Skeletal muscle satellite cell (primary cell): ENCODE results near the gene COP1.

ENCODE experiments used
- H3K27me3 ChIP-seq: 2 replicates; pipeline ENCODE4 v1.7.0; 2013; ENCODE audit warnings: low read length; ENCODE audit not compliant: control insufficient read depth, insufficient read depth
- H3K36me3 ChIP-seq: 2 replicates; pipeline ENCODE4 v1.7.0; 2013; ENCODE audit warnings: mild to moderate bottlenecking, control low read depth, low read length; ENCODE audit not compliant: insufficient read depth
- H3K4me1 ChIP-seq: 2 replicates; pipeline ENCODE4 v1.7.0; 2013; ENCODE audit warnings: low read length; ENCODE audit not compliant: control insufficient read depth, insufficient read depth
- H3K4me2 ChIP-seq: 2 replicates; pipeline ENCODE4 v1.7.0; 2013; ENCODE audit warnings: mild to moderate bottlenecking, low read length
- H3K4me3 ChIP-seq: 2 replicates; pipeline ENCODE4 v1.7.0; 2013; ENCODE audit warnings: low read length
- H3K9ac ChIP-seq: 2 replicates; pipeline ENCODE4 v1.7.0; 2013; ENCODE audit warnings: mild to moderate bottlenecking, low read depth, low read length, moderate library complexity
- H3K9me3 ChIP-seq: replicated peaks from 2 replicates; pipeline ENCODE4 v1.7.0; 2013; ENCODE audit warnings: mild to moderate bottlenecking, control low read depth, low read length

COP1 gene

DNA sequence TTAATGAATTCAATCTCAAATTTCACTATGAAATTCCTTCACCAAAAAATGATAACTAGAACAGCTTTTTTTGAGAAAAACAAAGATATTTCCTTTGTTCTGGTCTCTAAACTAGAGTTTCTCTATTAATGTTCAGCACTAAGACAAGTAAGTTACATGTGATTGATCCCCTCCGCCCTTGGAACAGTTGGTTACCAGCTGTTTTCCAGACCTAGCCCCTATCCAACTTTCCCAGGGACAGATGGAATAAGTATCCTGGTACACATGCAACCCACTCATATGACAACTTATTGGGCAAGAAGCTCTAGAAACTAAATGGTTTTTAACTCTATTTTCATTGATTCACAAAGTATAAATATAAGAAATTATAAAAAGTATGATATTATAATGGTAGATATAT is 140.4 kb downstream of the COP1 start:
- Histone ChIP-seq H3K36me3 (no peaks in the 10 kb centered on the region), H3K9ac (no peak overlapping the region), H3K27me3 (no peaks in the 10 kb centered on the region), H3K9me3 (no peaks in the 10 kb centered on the region), H3K4me3 (no peak overlapping the region), H3K4me1 (no peaks in the 10 kb centered on the region), H3K4me2 (no peak overlapping the region)

DNA sequence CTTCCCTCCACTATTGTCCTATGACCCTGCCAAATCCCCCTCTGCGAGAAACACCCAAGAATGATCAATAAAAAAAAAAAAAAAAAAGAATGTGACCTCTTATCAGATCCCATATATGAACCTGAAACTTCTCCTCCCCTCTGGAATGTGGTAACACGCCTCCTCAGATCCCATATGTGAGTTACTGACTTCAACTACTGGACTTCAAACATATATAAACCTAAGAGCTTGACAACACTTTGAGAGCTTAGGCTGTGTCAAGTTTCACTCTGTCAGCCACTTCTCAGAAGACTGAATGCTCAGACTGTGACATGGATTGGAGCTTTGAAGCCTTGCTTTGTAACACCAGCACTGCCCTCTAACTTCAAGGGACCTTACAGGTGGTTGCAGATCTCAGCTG is 148.4 kb downstream of the COP1 start:
- Histone ChIP-seq H3K27me3 (no peaks in the 10 kb centered on the region), H3K4me1 (no peaks in the 10 kb centered on the region), H3K4me3 (no peak overlapping the region), H3K4me2 (no peak overlapping the region), H3K9ac (no peak overlapping the region), H3K36me3 (no peaks in the 10 kb centered on the region), H3K9me3 (no peaks in the 10 kb centered on the region)

DNA sequence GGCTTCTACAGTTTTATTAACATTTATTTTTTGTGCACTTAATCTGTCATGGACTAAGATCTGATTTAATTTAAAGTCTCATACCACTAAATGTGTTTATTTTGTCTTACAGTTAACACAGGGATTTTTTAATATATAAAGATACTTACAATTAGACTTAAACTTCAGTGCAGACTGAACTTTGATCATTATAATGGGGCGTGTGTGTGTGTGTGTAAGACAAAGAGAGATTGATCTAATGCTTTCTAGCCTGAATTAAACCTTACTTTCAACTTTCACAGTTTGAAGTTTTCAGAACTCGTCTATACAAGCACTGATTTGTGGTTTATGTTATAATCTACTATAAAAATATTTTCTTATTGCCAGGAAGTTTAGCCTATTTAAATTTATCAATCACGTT is 150.8 kb downstream of the COP1 start:
- Histone ChIP-seq H3K4me1 (no peaks in the 10 kb centered on the region), H3K36me3 (peaks cover 2% of the 10 kb centered on the region), H3K9ac (no peak overlapping the region), H3K4me2 (no peak overlapping the region), H3K9me3 (no peaks in the 10 kb centered on the region), H3K4me3 (no peak overlapping the region), H3K27me3 (no peaks in the 10 kb centered on the region)

DNA sequence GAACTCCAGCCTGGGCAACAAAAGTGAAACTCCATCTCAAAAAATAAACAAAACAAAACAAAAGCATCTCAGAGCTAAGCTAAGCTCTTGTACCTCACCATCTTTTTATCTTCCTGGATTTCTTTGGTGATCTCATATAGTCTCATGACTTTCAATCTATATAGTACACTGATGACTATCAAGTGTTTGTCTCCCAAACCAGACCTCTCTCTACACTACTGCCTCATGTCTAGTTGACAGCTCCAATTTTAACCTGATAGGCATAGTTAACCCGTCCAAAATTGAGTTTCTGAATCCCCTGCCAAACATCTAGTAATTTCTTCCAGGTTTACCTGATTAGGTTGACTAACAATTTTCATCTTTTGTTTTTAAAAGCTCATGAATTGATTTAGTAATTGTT is 151.7 kb downstream of the COP1 start:
- Histone ChIP-seq H3K9ac (no peak overlapping the region), H3K27me3 (no peaks in the 10 kb centered on the region), H3K4me2 (no peak overlapping the region), H3K4me3 (no peak overlapping the region), H3K36me3 (peaks cover 3% of the 10 kb centered on the region), H3K9me3 (no peaks in the 10 kb centered on the region), H3K4me1 (no peaks in the 10 kb centered on the region)

GRCh38 chr1:176051902-176052518 is 155.1 kb downstream of the COP1 start:
- Histone ChIP-seq H3K4me1 (no peaks in the 10 kb centered on the region), H3K27me3 (no peaks in the 10 kb centered on the region), H3K4me3 (no peak overlapping the region), H3K4me2 (no peak overlapping the region), H3K36me3 (peaks cover 3% of the 10 kb centered on the region), H3K9ac (no peak overlapping the region), H3K9me3 (no peaks in the 10 kb centered on the region)

DNA sequence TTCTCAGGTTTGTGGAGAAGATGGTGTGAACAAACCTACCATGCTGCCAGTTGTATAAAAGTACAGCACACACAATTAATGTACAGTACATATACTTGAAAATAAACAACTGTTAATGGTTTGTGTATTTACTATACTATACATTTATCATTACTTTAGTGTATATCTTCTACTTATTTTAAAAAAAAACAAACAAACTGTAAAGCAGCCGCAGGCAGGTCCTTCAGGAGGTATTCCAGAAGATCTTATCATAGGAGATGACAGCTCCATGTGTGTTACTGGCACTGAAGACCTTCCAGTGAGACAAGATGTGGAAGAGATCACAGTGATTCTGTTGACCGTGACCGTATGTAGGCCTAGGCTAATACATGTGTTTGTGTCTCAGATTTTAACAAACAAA is 155.7 kb downstream of the COP1 start:
- H3K9ac ChIP-seq = no peak overlapping the region
- no peaks in the 10 kb centered on the region for H3K4me1 ChIP-seq
- H3K9me3 ChIP-seq = no peaks in the 10 kb centered on the region
- no peaks in the 10 kb centered on the region for H3K27me3 ChIP-seq
- H3K4me2 ChIP-seq = no peak overlapping the region
- H3K4me3 ChIP-seq = no peak overlapping the region
- H3K36me3 ChIP-seq = peaks cover 3% of the 10 kb centered on the region

DNA sequence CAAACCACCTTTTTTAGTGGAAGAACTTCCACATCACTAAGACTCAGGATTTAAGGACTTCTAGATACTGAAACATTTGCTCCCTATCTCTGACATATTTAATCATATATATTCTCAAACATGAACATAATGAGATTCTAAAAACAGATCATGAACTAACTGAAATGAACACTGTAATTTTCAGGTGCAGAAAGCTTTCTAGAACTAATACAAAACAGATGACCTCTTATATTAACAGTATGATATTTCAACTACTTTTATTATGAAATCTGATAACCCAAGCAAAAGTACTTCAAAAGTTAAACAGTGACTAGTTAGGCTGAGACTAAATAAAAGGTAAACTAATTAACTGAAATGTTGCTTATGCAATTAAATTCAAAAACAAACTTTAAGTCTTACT is 157.5 kb downstream of the COP1 start:
- Histone ChIP-seq H3K4me2 (no peak overlapping the region), H3K36me3 (peaks cover 6% of the 10 kb centered on the region), H3K4me1 (no peaks in the 10 kb centered on the region), H3K9ac (no peak overlapping the region), H3K9me3 (no peaks in the 10 kb centered on the region), H3K27me3 (no peaks in the 10 kb centered on the region), H3K4me3 (no peak overlapping the region)

GRCh38 chr1:176046926-176047325 is 160.2 kb downstream of the COP1 start:
- Histone ChIP-seq H3K4me3 (no peak overlapping the region), H3K9me3 (no peaks in the 10 kb centered on the region), H3K4me1 (no peaks in the 10 kb centered on the region), H3K36me3 (peaks cover 17% of the 10 kb centered on the region), H3K4me2 (no peak overlapping the region), H3K27me3 (no peaks in the 10 kb centered on the region), H3K9ac (no peak overlapping the region)

DNA sequence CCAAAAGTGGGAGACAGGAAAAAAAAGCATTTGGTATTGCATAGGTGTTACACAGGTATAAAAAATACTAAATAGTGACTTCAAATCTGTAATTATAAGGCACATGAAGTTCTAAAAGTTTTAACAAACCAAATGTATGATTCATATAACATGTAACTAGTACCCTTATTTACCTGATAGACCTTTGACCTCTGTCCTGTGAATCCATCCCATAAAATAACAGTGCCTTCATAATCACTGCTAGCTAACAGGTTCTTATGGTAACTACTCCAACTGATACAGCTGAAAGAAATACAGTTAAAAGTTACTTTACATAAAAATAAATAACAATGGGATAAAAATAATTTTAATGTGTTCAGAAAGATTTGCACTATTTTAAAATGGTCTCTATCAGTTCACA is 163.5 kb downstream of the COP1 start:
- Histone ChIP-seq H3K4me3 (no peak overlapping the region), H3K4me2 (no peak overlapping the region), H3K9ac (no peak overlapping the region), H3K9me3 (no peaks in the 10 kb centered on the region), H3K4me1 (no peaks in the 10 kb centered on the region), H3K36me3 (peaks cover 21% of the 10 kb centered on the region), H3K27me3 (no peaks in the 10 kb centered on the region)

- H3K9me3 ChIP-seq = no peaks in the 10 kb centered on the region
- peak overlapping the region; percentile 0 for H3K9ac ChIP-seq
- peak overlapping the region; percentile 23 for H3K4me3 ChIP-seq
- peaks cover 21% of the 10 kb centered on the region for H3K4me1 ChIP-seq
- no peaks in the 10 kb centered on the region for H3K27me3 ChIP-seq
- peaks cover 4% of the 10 kb centered on the region for H3K36me3 ChIP-seq
- H3K4me2 ChIP-seq = peak overlapping the region; percentile 62
These were observed 173.2 kb downstream of the COP1 start for GRCh38 chr1:176033881-176034280.

- H3K9me3 ChIP-seq = no peaks in the 10 kb centered on the region
- H3K9ac ChIP-seq = peak overlapping the region; percentile 0
- no peak overlapping the region for H3K4me3 ChIP-seq
- peak overlapping the region; percentile 62 for H3K4me2 ChIP-seq
- H3K27me3 ChIP-seq = no peaks in the 10 kb centered on the region
- peaks cover 4% of the 10 kb centered on the region for H3K36me3 ChIP-seq
- H3K4me1 ChIP-seq = peaks cover 21% of the 10 kb centered on the region
These were observed 173.6 kb downstream of the COP1 start for GRCh38 chr1:176033474-176033873.

DNA sequence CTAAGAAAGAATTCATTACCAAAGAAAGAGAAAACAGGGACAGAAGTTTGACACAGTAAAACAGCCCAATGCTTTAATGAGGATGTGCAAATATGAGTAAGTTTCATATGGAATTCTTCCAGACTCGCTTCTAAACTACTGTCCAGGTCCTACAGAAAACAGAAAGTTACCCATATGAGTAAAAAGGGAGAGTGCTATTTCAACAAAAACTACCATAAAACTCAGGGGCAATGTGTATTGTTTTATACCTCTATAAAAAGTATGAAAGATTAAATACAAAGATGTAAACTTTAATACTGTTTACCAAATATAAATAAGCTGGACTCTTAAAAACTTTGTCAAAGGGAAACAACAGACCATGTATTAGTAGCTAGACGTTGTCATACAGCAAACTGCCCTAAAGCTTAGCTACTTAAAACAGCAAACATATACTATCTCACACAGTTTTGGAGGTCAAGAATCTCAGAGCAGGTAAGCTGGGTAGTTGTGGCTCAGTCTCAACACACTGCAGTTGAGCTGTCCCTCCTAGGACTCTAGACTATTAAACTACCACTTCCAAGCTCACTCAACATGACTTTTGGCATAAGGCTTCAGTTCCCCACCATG is 174.9 kb downstream of the COP1 start:
- Histone ChIP-seq H3K36me3 (peaks cover 4% of the 10 kb centered on the region), H3K4me3 (no peak overlapping the region), H3K4me1 (peaks cover 21% of the 10 kb centered on the region), H3K9ac (no peak overlapping the region), H3K4me2 (no peak overlapping the region), H3K9me3 (no peaks in the 10 kb centered on the region), H3K27me3 (no peaks in the 10 kb centered on the region)
